ENCODE data around the gene ARMC10. TPM values are rescaled to one million over a fixed set of nuclear protein-coding genes. Genes with fewer than 3 reads are reported as not detected.

The ARMC10 gene
- total RNA-seq, 1 donor from 2014 or later, result 27.5 TPM

DNA sequence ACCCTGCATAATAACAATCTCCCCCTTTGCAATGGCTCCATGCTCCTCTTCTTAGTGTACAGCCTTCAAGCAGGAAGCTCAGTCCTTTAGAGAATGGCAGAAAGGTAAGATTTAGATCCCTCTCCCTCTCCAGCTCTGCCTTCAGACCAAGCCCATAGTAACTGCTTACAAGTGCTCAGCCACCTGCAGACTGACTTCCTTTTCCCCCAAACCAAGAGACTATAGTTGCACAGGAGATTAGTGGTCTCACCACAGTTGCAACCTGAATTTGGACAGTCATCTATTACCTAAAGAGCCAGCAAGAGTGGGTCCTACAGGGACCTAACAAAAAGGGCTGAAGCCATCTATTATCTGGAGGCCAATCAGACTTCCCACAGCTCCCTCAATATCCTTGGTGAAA lies 16.8 kb upstream of the ARMC10 start:
- Histone ChIP-seq H3K9ac (ENCODE audit: low read length) (no peak overlapping the region), H3K4me1 (ENCODE audit: insufficient read depth, low read length) (no peaks in the 10 kb centered on the region), H3K27me3 (ENCODE audit: insufficient read depth, low read length) (no peaks in the 10 kb centered on the region), H2AFZ (ENCODE audit: low read depth, low read length) (no peak overlapping the region), H3K4me2 (ENCODE audit: low read length) (no peak overlapping the region), H4K20me1 (ENCODE audit: insufficient read depth, low read length) (no peaks in the 10 kb centered on the region), H3K79me2 (ENCODE audit: insufficient read depth, low read length) (no peaks in the 10 kb centered on the region), H3K9me3 (ENCODE audit: insufficient read depth, low read depth, low read length) (no peaks in the 10 kb centered on the region), H3K27ac (ENCODE audit: low read depth, low read length) (no peak overlapping the region), H3K4me3 (ENCODE audit: insufficient read depth, low read depth, low read length) (no peak overlapping the region), H3K36me3 (ENCODE audit: insufficient read depth, low read length) (no peaks in the 10 kb centered on the region)
- H3K4me1 Mint-ChIP-seq (ENCODE audit: low read depth, unreplicated experiment), result peaks cover 1% of the 10 kb centered on the region
- H3K36me3 Mint-ChIP-seq (ENCODE audit: low read depth, unreplicated experiment), result peaks cover 8% of the 10 kb centered on the region
- no peak overlapping the region for H3K4me3 Mint-ChIP-seq (ENCODE audit: unreplicated experiment)
- H3K9me3 Mint-ChIP-seq (ENCODE audit: unreplicated experiment), result peaks cover 2% of the 10 kb centered on the region
- FAIRE-seq (no peak), DNase-seq (ENCODE audit: low read depth) (no peak)
- H3K27ac Mint-ChIP-seq (ENCODE audit: unreplicated experiment), result no peak overlapping the region
- H3K27me3 Mint-ChIP-seq (ENCODE audit: low read depth, unreplicated experiment), result no peaks in the 10 kb centered on the region
- TF ChIP-seq CTCF (IDR thresholded peaks at IDR 0.05; ENCODE audit: insufficient read depth, low read depth, low read length), result no peak
- no peak for TF ChIP-seq EZH2 (IDR thresholded peaks at IDR 0.05; ENCODE audit: insufficient read depth, low read length)

DNA sequence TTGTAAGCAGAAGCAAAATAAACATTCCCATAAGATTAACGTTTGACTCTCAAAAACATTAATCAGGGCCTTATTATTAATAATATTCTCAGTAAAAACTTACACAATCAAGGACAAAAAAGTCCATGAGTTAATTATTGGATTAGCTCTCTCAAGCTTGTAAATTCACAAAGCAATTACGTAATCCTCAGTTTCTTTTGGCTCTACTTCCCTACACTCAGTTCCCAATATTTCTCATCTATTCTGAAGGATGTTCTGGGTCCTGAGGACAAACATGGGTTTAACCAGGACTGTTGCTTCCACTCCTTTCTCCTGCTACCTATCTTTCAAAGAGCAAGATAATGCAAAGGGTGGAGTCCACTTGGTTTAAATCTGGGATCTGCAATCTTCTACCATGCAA lies 15.5 kb upstream of the ARMC10 start:
- Mint-ChIP-seq H3K36me3 (ENCODE audit: low read depth, unreplicated experiment) (peaks cover under 1% of the 10 kb centered on the region), H3K27ac (ENCODE audit: unreplicated experiment) (no peak overlapping the region), H3K4me3 (ENCODE audit: unreplicated experiment) (no peak overlapping the region), H3K9me3 (ENCODE audit: unreplicated experiment) (no peaks in the 10 kb centered on the region), H3K4me1 (ENCODE audit: low read depth, unreplicated experiment) (peaks cover 1% of the 10 kb centered on the region), H3K27me3 (ENCODE audit: low read depth, unreplicated experiment) (no peaks in the 10 kb centered on the region)
- no peak overlapping the region for H3K9ac ChIP-seq (ENCODE audit: low read length)
- no peaks in the 10 kb centered on the region for H3K4me1 ChIP-seq (ENCODE audit: insufficient read depth, low read length)
- DNase-seq (ENCODE audit: low read depth) (no peak), FAIRE-seq (peak; percentile 17)
- no peak overlapping the region for H2AFZ ChIP-seq (ENCODE audit: low read depth, low read length)
- H3K27me3 ChIP-seq (ENCODE audit: insufficient read depth, low read length), result no peaks in the 10 kb centered on the region
- no peaks in the 10 kb centered on the region for H3K9me3 ChIP-seq (ENCODE audit: insufficient read depth, low read depth, low read length)
- no peak overlapping the region for H3K27ac ChIP-seq (ENCODE audit: low read depth, low read length)
- no peaks in the 10 kb centered on the region for H3K36me3 ChIP-seq (ENCODE audit: insufficient read depth, low read length)
- H3K4me3 ChIP-seq (ENCODE audit: insufficient read depth, low read depth, low read length), result no peak overlapping the region
- no peak overlapping the region for H3K4me2 ChIP-seq (ENCODE audit: low read length)
- TF ChIP-seq CTCF (IDR thresholded peaks at IDR 0.05; ENCODE audit: insufficient read depth, low read depth, low read length) (no peak), EZH2 (IDR thresholded peaks at IDR 0.05; ENCODE audit: insufficient read depth, low read length) (no peak)
- no peaks in the 10 kb centered on the region for H4K20me1 ChIP-seq (ENCODE audit: insufficient read depth, low read length)
- H3K79me2 ChIP-seq (ENCODE audit: insufficient read depth, low read length), result no peaks in the 10 kb centered on the region

DNA sequence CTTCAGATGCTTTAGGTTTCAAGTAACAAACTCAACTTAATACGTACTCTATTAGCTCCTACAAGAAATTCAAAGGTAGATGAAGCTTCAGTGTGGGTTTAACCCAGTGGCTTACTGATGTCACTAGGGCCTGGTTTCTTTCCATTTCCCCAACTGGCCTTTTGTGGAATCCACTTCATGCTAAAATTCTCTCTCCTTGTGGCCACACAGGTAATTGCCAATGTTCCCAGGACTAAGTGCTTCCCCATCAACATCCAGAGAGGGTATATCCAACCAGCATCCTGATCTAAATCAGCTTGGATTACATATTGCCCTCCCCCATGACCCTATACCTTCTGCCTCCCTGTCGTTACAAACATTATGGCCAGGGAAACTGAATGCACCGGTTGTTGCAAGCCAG lies 11.0 kb upstream of the ARMC10 start:
- Mint-ChIP-seq H3K9me3 (ENCODE audit: unreplicated experiment) (peaks cover 5% of the 10 kb centered on the region), H3K27me3 (ENCODE audit: low read depth, unreplicated experiment) (no peaks in the 10 kb centered on the region), H3K4me1 (ENCODE audit: low read depth, unreplicated experiment) (peaks cover 1% of the 10 kb centered on the region), H3K27ac (ENCODE audit: unreplicated experiment) (no peak overlapping the region), H3K36me3 (ENCODE audit: low read depth, unreplicated experiment) (peaks cover 2% of the 10 kb centered on the region), H3K4me3 (ENCODE audit: unreplicated experiment) (no peak overlapping the region)
- Histone ChIP-seq H3K36me3 (ENCODE audit: insufficient read depth, low read length) (no peaks in the 10 kb centered on the region), H3K27me3 (ENCODE audit: insufficient read depth, low read length) (no peaks in the 10 kb centered on the region), H3K27ac (ENCODE audit: low read depth, low read length) (no peak overlapping the region), H4K20me1 (ENCODE audit: insufficient read depth, low read length) (no peaks in the 10 kb centered on the region), H3K9ac (ENCODE audit: low read length) (no peak overlapping the region), H3K4me1 (ENCODE audit: insufficient read depth, low read length) (no peaks in the 10 kb centered on the region), H3K79me2 (ENCODE audit: insufficient read depth, low read length) (no peaks in the 10 kb centered on the region), H3K4me3 (ENCODE audit: insufficient read depth, low read depth, low read length) (no peak overlapping the region), H2AFZ (ENCODE audit: low read depth, low read length) (no peak overlapping the region), H3K9me3 (ENCODE audit: insufficient read depth, low read depth, low read length) (no peaks in the 10 kb centered on the region), H3K4me2 (ENCODE audit: low read length) (no peak overlapping the region)
- DNase-seq (ENCODE audit: low read depth) (no peak), FAIRE-seq (no peak)
- TF ChIP-seq EZH2 (IDR thresholded peaks at IDR 0.05; ENCODE audit: insufficient read depth, low read length) (no peak), CTCF (IDR thresholded peaks at IDR 0.05; ENCODE audit: insufficient read depth, low read depth, low read length) (no peak)

Measured in astrocyte (in vitro differentiated cells and primary cell).